Stimulated activated naive B cell treated with anti-CD40 and anti-IgM and Interleukin-4, amounts not matched to agents 10 μg/mL and 1 μg/mL and 100 μg/mL, for 72 hours (primary cell): ENCODE data around the gene ETNPPL.
"Not testable (repeated sequence)": the region's sequence is repeated elsewhere in the genome, so short reads cannot be mapped to it uniquely, and the experiment has no call there.

ENCODE experiments used
- ATAC-seq, 2 donors: fragments of 150-1000 bp; cut with Tn5 transposase; replicated peaks; 2 replicates each; pipeline ENCODE4 v1.10.0; 2021; ENCODE audit warnings: moderate library complexity in 1 of 2
- DNase-seq: peaks from one replicate; pipeline ENCODE4 v3.0.0; 2021
- H3K27ac Mint-ChIP-seq: one replicate; pipeline ENCODE4 v1.8.0; 2022; ENCODE audit warnings: mild to moderate bottlenecking, mixed read lengths
- H3K27me3 Mint-ChIP-seq, 2 donors: one replicate each; pipeline ENCODE4 v1.8.0; 2022; ENCODE audit warnings: mixed read lengths in 2 of 2
- H3K36me3 Mint-ChIP-seq, 2 donors: one replicate each; pipeline ENCODE4 v1.8.0; 2022; ENCODE audit warnings: mixed read lengths in 2 of 2, mild to moderate bottlenecking in 1 of 2
- H3K4me1 Mint-ChIP-seq, 2 donors: one replicate each; pipeline ENCODE4 v1.8.0; 2022; ENCODE audit warnings: mixed read lengths in 2 of 2, mild to moderate bottlenecking in 1 of 2
- H3K4me3 Mint-ChIP-seq, 2 donors: one replicate each; pipeline ENCODE4 v1.8.0; 2022; ENCODE audit warnings: mild to moderate bottlenecking in 2 of 2, mixed read lengths in 2 of 2, moderate library complexity in 1 of 2
- H3K9me3 Mint-ChIP-seq, 2 donors: one replicate each; pipeline ENCODE4 v1.8.0; 2022; ENCODE audit warnings: mixed read lengths in 2 of 2, mild to moderate bottlenecking in 1 of 2

ETNPPL gene

DNA sequence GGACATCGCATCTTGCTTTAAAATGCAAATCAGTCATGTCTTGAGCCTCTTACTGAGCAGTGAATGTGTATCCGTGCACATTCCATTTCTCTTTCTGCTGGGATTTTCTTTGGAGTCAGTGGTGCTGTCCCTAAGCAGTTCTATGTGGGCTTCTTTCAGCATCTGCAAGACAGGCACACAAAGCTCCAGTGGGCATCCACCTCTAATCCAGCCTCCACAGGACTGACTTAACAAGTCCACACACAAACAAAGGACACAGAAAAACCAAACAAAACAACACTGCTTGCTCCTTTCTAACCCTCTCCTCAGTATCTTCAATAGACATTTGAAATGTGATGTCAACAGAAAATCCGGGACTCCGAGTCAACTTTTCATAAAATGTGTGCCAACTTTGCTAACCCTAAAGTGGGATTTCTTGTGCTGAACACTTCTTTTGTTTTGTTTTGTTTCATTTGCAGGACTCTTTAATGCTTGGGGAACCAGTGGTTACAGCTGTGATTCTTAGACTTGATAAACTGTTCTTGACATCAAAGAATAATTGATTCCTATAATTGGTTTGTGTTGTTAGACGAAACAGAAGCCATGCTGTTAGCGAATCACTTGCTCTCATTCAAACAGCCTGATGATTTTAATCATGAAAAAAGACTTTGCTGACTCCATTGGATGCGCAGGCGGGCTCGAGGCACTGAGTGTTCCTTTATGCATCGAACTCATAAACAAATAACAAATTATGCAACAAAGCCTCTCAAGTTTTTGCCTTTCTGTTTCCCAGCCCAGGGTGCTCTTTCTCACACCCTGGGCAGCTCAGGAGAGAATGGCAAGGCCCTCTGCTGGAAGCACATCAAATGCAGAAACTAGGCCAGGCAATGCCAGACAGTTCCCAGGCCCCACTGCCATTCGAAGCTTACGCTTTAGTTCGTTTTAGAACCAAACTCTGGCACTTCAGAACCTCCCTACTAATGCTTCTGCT is 20.1 kb downstream of the ETNPPL start:
- H3K27me3 Mint-ChIP-seq = peaks cover under 1 to 4% of the 10 kb centered on the region in 2 donors
- no peak for ATAC-seq
- no peak overlapping the region for H3K27ac Mint-ChIP-seq
- no peaks in the 10 kb centered on the region for H3K4me1 Mint-ChIP-seq
- H3K4me3 Mint-ChIP-seq = no peak overlapping the region
- H3K9me3 Mint-ChIP-seq = no peaks in the 10 kb centered on the region
- no peak for DNase-seq
- no peaks in the 10 kb centered on the region for H3K36me3 Mint-ChIP-seq

DNA sequence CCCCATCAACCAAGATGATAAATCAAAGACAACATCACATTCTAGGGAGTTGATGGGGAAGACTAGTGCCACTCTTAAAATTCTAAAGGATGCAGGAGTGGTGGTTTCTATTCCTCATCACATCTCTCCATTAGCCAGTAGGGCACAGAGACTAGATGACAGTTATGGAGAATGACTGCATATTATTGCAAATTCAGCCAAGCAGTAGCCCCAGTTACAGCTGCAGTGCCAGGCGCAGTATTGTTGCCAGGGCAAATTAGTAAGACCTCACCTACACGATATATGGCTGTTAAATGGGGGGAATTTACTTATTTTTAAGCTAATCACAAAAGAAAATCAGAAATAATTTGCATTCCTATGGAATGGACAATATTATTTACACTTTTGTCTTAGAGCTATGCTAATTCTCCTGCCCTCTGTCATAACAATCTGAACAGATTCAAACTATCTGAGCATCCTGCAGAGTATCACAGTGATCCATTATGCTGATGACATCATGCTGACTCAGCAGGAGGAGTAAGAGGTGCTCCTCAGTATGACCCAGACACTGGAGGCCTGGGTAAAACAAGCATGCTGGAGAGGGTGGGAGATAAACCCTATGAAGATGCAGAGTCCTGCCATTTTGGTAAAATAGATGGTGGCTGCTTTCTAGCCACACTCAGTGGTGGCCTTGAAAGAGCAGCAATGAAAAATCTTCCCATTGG is 24.7 kb downstream of the ETNPPL start:
- Mint-ChIP-seq H3K27me3 (peaks cover 4 to 8% of the 10 kb centered on the region in 2 donors), H3K4me1 (no peaks in the 10 kb centered on the region), H3K4me3 (no peak overlapping the region), H3K9me3 (no peaks in the 10 kb centered on the region), H3K27ac (no peak overlapping the region), H3K36me3 (no peaks in the 10 kb centered on the region)
- no peak for DNase-seq
- ATAC-seq = no peak

DNA sequence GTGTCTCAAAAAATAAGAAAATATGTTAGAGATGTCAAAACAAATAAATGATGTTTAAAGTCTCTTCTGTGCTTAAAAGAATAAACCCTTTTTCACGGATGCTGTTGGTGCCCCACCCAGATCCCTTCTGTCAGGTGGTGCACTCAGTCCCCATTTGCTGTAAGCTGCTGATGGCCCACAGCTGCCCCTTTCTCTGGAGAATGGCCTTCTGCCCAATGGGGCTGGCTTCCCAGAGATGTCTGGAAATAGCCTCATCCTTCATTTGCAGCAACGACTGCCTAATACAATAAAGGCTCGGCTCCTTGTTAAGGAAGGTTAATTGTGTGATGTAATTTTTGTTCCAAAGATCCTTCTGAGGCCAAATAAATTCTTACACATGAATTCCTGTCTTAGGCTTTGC is 31.8 kb downstream of the ETNPPL start:
- Mint-ChIP-seq H3K4me1 (no peaks in the 10 kb centered on the region), H3K9me3 (peaks cover 2 to 4% of the 10 kb centered on the region in 2 donors), H3K36me3 (no peaks in the 10 kb centered on the region), H3K4me3 (no peak overlapping the region), H3K27me3 (peaks cover 0 to 6% of the 10 kb centered on the region in 2 donors), H3K27ac (no peak overlapping the region)
- DNase-seq (no peak), ATAC-seq (no peak)

DNA sequence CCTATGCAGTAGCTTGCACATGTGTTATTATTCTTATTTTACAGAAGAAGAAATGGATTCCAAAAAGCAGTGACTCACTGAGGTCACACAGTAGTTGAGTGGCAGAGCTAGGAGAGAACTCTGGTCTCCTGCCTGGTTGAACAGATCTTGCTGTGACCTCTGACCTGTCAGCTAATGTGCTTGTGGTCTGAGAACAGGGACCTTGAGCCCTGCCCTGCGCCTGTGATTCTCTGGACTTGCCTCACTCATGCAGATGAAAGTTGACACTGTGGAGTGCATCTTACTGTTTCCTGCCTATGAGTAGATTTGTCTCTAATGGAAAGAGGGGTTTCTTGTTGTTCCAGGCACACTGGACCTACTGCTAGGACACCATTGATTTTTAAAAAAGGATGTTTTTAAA is 32.3 kb downstream of the ETNPPL start:
- peaks cover 2 to 4% of the 10 kb centered on the region in 2 donors for H3K9me3 Mint-ChIP-seq
- no peak overlapping the region for H3K4me3 Mint-ChIP-seq

DNA sequence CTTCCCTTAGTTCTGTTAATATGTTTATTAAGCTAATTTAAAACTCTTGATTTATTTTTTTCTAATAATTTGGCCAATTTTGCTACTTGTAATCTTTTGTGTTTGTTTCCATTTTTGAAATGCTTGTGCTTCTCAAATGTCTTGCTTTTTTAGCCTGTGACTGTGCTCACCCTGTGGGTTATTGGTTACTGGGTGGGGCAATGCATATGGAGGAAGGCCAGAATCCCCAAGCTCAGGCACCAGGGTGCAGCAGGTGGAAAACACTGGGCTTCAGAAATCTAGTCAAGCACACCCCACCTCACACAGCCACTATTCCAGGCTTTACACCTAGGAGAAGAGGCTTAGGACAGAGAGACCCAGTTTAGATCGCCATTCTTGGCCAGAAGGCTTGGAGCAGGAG is 33.1 kb downstream of the ETNPPL start:
- Mint-ChIP-seq H3K4me3 (no peak overlapping the region), H3K9me3 (peaks cover 2 to 4% of the 10 kb centered on the region in 2 donors), H3K36me3 (no peaks in the 10 kb centered on the region), H3K27me3 (peaks cover 0 to 6% of the 10 kb centered on the region in 2 donors), H3K27ac (no peak overlapping the region), H3K4me1 (no peaks in the 10 kb centered on the region)
- no peak for DNase-seq
- no peak for ATAC-seq

More for the DNA sequence above, 32.3 kb downstream of the ETNPPL start:
- Mint-ChIP-seq H3K36me3 (no peaks in the 10 kb centered on the region), H3K27me3 (peaks cover 0 to 6% of the 10 kb centered on the region in 2 donors), H3K4me1 (no peaks in the 10 kb centered on the region), H3K27ac (no peak overlapping the region)
- ATAC-seq = no peak
- no peak for DNase-seq

DNA sequence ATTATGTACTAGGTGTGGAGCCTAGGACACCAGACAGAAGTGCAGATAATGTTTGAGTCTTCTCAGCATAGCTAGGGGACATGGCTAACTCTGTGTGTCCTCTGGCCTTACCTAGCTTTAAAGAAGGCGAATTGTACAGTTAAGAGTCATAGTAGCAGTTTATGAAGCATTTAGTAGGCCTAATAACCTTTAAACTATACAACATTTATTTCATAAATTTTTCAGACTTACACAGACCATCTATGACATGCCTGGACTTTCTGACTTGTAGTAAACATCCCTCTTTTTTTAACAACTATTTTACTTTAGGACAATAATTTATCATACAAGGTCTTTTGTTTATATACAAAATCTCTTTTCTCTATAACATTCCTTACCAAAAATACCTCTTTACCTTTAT is 37.4 kb downstream of the ETNPPL start:
- H3K4me1 Mint-ChIP-seq = no peaks in the 10 kb centered on the region
- no peak overlapping the region for H3K4me3 Mint-ChIP-seq
- ATAC-seq = no peak
- no peaks in the 10 kb centered on the region for H3K36me3 Mint-ChIP-seq
- H3K9me3 Mint-ChIP-seq = peaks cover 4 to 5% of the 10 kb centered on the region in 2 donors
- no peak for DNase-seq
- H3K27me3 Mint-ChIP-seq = peaks cover 0 to 9% of the 10 kb centered on the region in 2 donors
- H3K27ac Mint-ChIP-seq = no peak overlapping the region

DNA sequence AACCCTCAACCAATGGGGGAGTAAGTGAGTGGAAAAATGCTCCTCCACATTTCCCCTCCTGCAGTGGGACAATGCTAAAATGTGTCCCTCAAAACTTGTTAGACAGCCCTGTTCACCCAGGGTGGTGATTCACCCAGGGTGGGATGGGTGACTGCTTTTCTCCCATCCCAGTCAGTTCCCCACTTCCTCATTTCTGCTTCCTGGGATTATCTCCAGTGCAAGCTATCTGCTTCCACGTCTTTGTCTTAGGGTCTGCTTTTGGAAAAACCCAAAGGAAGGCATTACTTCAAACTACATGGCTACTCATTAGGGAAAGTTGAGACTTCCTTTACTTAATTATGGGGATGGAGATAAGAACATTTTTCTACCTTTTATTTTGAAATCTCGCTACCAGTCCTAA is 45.5 kb downstream of the ETNPPL start:
- no peak for DNase-seq
- no peak for ATAC-seq
- Mint-ChIP-seq H3K27ac (no peak overlapping the region), H3K4me3 (no peak overlapping the region), H3K36me3 (no peaks in the 10 kb centered on the region), H3K9me3 (peaks cover 0 to under 1% of the 10 kb centered on the region in 2 donors), H3K4me1 (no peaks in the 10 kb centered on the region), H3K27me3 (peaks cover 5 to 19% of the 10 kb centered on the region in 2 donors)

DNA sequence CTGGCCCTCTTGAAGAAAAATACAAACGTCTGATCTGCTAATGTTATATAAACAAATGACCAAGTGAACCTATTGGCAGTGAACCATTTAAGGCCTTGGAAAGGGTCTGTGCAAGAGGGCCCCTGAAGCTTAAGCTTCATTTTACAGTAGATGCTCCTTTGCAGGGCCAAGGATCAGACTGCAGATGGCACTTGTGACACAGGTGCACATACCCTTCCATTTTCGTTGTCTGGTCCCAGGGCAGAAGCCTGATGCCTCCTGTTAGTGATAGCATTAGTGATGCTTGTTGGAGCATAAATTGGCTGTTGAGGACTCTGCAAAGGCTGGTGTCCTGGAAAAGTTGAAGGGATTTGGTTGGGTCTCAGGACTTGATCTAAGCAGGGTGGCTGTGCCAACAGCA is 46.5 kb downstream of the ETNPPL start:
- no peak for ATAC-seq
- no peaks in the 10 kb centered on the region for H3K4me1 Mint-ChIP-seq
- H3K4me3 Mint-ChIP-seq = no peak overlapping the region
- H3K36me3 Mint-ChIP-seq = no peaks in the 10 kb centered on the region
- H3K27ac Mint-ChIP-seq = no peak overlapping the region
- DNase-seq = no peak
- H3K9me3 Mint-ChIP-seq = no peaks in the 10 kb centered on the region
- H3K27me3 Mint-ChIP-seq = peaks cover 5 to 16% of the 10 kb centered on the region in 2 donors

DNA sequence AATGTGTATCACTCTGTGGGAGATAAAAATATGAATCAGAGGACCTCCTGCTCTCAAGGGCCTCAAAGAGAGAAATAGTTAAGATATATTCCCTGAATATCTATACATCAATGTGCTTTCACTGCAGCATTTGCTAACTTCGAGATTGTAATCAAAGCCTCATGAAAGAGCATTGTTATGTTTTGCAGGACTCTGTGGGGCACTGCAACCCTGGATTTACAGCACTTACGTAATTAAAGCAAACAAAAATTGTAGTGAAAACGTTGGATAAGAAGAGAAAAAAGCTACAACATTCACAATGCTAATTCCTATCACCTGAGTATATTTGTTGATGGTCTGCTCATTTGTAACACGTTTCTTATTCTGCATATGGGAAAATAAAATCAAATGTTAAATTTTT is 48.0 kb downstream of the ETNPPL start:
- Mint-ChIP-seq H3K4me3 (no peak overlapping the region), H3K4me1 (no peaks in the 10 kb centered on the region), H3K27ac (no peak overlapping the region), H3K27me3 (peaks cover 5 to 23% of the 10 kb centered on the region in 2 donors), H3K36me3 (no peaks in the 10 kb centered on the region), H3K9me3 (no peaks in the 10 kb centered on the region)
- ATAC-seq (no peak), DNase-seq (no peak)

DNA sequence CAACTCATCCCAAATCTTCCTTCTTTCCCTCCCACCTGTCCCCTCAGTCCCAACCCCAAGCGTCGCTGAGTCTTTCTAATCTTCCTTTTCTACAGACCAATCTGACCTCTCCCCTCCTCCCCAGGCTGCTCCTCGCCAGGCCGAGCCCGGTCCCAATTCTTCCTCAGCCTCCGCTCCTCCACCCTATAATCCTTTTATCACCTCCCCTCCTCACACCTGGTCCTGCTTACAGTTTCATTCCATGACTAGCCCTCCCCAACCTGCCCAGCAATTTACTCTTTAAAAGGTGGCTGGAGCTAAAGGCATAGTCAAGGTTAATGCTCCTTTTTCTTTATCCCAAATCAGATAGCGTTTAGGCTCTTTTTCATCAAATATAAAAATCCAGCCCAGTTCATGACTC is 52.3 kb downstream of the ETNPPL start:
- not testable (repeated sequence) for H3K4me3 Mint-ChIP-seq, H3K4me1 Mint-ChIP-seq
- H3K27me3 Mint-ChIP-seq = peaks cover 1 to 17% of the 10 kb centered on the region in 2 donors

DNA sequence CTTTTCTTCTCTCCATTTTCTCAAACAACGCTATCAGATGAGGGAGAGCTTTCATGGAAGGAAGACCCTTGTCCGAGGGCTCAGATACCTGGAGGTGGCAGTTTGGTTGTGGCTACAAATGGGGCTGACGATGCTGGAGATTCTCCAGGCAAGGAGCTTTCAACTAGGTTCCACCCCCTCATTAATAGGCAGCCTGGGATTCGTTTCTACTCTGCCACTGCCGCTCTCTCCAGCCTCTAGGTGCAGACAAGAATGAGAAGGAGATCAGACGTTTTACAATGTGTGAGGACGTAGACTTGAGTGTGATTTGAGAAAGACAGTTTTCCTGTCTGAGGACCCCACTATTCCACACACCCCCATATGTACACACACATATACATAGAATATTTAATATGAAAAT is 53.1 kb downstream of the ETNPPL start:
- Mint-ChIP-seq H3K9me3 (no peaks in the 10 kb centered on the region), H3K4me1 (no peaks in the 10 kb centered on the region), H3K27ac (no peak overlapping the region), H3K27me3 (peaks cover 0 to 15% of the 10 kb centered on the region in 2 donors), H3K4me3 (no peak overlapping the region), H3K36me3 (no peaks in the 10 kb centered on the region)
- DNase-seq = no peak
- no peak for ATAC-seq

More for the DNA sequence above, 52.3 kb downstream of the ETNPPL start:
- ATAC-seq, H3K27ac Mint-ChIP-seq, H3K9me3 Mint-ChIP-seq, H3K36me3 Mint-ChIP-seq, DNase-seq: not testable (repeated sequence)

DNA sequence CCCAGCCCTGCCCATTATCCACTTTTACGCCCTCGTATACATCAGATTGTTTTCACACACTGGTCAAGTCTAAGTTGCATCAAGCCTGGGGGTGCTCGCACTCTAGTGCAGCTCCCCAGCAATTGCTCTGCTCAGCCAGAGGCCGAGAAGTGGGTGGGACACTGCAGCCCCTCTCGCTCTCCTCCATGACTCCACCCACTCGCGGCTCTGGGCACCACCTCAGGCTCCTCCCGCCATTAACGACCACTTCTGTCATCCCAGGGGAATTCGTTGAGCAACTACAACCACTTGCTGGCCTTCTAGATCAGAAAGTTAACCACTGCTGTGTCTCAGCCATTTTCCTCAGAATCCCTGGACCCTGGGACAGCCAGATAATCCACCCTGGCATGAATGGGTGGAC is 53.6 kb downstream of the ETNPPL start:
- Mint-ChIP-seq H3K9me3 (no peaks in the 10 kb centered on the region), H3K4me1 (no peaks in the 10 kb centered on the region), H3K27ac (no peak overlapping the region), H3K27me3 (peaks cover 0 to 10% of the 10 kb centered on the region in 2 donors), H3K4me3 (no peak overlapping the region), H3K36me3 (no peaks in the 10 kb centered on the region)
- no peak for ATAC-seq
- DNase-seq = no peak

DNA sequence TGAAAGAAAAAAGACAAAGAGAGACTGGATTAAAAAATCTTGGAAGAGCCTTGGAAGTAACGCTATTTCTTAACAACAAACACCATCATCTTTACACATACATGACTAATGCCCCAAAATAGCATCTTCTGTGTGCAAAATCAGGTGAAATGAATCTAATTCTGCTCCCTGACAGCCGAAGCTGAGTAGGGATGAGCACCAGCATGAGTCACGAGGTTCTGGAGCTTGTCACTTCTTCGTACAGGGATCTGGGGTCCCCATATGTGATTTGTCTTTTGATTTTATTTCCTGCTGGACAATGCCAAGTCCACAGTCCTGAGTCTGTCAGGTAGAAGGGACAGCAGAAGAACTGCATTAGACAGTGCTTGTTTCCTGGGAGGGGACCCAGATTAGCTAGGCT is 56.6 kb downstream of the ETNPPL start:
- Mint-ChIP-seq H3K27me3 (peaks cover 7 to 8% of the 10 kb centered on the region in 2 donors), H3K27ac (no peak overlapping the region), H3K4me1 (no peaks in the 10 kb centered on the region), H3K9me3 (no peaks in the 10 kb centered on the region), H3K36me3 (no peaks in the 10 kb centered on the region), H3K4me3 (no peak overlapping the region)
- no peak for DNase-seq
- no peak for ATAC-seq

DNA sequence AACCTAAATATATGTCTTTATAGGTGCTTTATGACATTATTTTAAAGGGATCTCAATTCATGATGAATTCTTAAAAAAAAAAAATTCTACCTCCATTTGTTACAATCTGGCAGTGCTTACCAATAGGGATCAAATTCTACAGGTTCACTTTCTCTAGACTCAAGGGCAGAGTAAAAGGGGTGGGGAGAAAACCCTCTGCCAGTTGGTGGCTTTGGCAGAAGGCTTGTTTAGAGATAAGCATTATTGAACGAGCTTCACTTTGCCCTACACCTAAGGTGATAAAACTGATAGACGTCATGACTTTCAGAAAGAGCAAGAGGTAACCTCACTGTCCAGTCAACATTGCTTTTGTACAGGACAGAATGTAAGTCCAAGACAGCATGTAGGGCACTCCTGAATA is 58.9 kb downstream of the ETNPPL start:
- H3K4me3 Mint-ChIP-seq = no peak overlapping the region
- H3K9me3 Mint-ChIP-seq = no peaks in the 10 kb centered on the region
- no peak for ATAC-seq
- H3K4me1 Mint-ChIP-seq = no peaks in the 10 kb centered on the region
- H3K36me3 Mint-ChIP-seq = no peaks in the 10 kb centered on the region
- no peak for DNase-seq
- H3K27me3 Mint-ChIP-seq = peaks cover 0 to 8% of the 10 kb centered on the region in 2 donors
- no peak overlapping the region for H3K27ac Mint-ChIP-seq

DNA sequence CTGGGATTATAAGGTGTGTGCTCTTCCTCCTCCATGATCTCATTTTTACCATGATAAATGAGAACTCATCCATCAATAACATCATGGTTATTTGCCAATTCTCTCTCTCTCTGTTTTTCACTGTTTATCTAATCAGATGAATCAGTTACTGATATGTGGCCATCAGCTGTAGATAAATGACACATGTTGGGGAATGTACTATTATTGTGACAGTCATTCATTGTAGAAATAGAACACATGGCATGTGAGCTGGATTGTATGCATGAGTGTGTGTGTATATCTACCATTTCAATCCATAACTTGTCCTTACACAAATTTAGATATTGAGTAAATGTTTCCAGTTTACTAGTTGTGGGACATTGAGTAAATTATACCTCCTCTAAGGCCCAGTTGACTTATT is 59.5 kb downstream of the ETNPPL start:
- peaks cover 0 to 8% of the 10 kb centered on the region in 2 donors for H3K27me3 Mint-ChIP-seq
- H3K4me3 Mint-ChIP-seq = no peak overlapping the region
- H3K4me1 Mint-ChIP-seq = no peaks in the 10 kb centered on the region
- H3K27ac Mint-ChIP-seq = no peak overlapping the region
- no peaks in the 10 kb centered on the region for H3K36me3 Mint-ChIP-seq
- no peak for DNase-seq
- no peak for ATAC-seq
- H3K9me3 Mint-ChIP-seq = no peaks in the 10 kb centered on the region
